Parathyroid adenoma (tissue), 2 donors: Measurements from ENCODE around the gene LAX1.
"Not testable (repeated sequence)": the region's sequence is repeated elsewhere in the genome, so short reads cannot be mapped to it uniquely, and the experiment has no call there.

Experiments
- H2AFZ ChIP-seq: fragments of 300-600 bp; sonication (generic); one replicate; pipeline ENCODE4 v1.7.0; 2017; ENCODE audit warnings: antibody characterized with exemption, mild to moderate bottlenecking
- H3K27ac ChIP-seq: fragments of 300-600 bp; sonication (generic); one replicate; pipeline ENCODE4 v1.7.0; 2017
- H3K27me3 ChIP-seq: fragments of 300-600 bp; sonication (generic); one replicate; pipeline ENCODE4 v1.7.0; 2017; ENCODE audit warnings: low read length; ENCODE audit not compliant: control insufficient read depth, insufficient read depth
- H3K36me3 ChIP-seq: fragments of 300-600 bp; sonication (generic); one replicate; pipeline ENCODE4 v1.7.0; 2017; ENCODE audit warnings: low read length; ENCODE audit not compliant: control insufficient read depth, insufficient read depth
- H3K4me1 ChIP-seq: fragments of 300-600 bp; sonication (generic); one replicate; pipeline ENCODE4 v1.7.0; 2017; ENCODE audit warnings: control low read depth
- H3K4me2 ChIP-seq: fragments of 300-600 bp; sonication (generic); one replicate; pipeline ENCODE4 v1.7.0; 2017; ENCODE audit warnings: low read length
- H3K4me3 ChIP-seq: fragments of 300-600 bp; sonication (generic); one replicate; pipeline ENCODE4 v1.7.0; 2017; ENCODE audit warnings: low read depth, low read length
- H3K79me2 ChIP-seq: fragments of 300-600 bp; sonication (generic); one replicate; pipeline ENCODE4 v1.7.0; 2017; ENCODE audit warnings: control low read depth
- H3K9ac ChIP-seq: fragments of 300-600 bp; sonication (generic); one replicate; pipeline ENCODE4 v1.7.0; 2017; ENCODE audit warnings: mild to moderate bottlenecking
- H3K9me3 ChIP-seq: fragments of 300-600 bp; sonication (generic); one replicate; pipeline ENCODE4 v1.7.0; 2017; ENCODE audit warnings: low read length; ENCODE audit not compliant: control insufficient read depth
- TF ChIP-seq, protein P1 (sequence below): fragments of 300-600 bp; sonication (generic); IDR thresholded peaks from one replicate; pipeline ENCODE4 v1.7.0; 2017; ENCODE audit warnings: antibody characterized with exemption, mild to moderate bottlenecking
- donor health status: primary hyperparathyroidism.

LAX1 gene

GRCh38 chr1:203792486-203792885 is 27.5 kb downstream of the LAX1 start:
- H3K36me3 ChIP-seq, result no peaks in the 10 kb centered on the region
- no peak overlapping the region for H3K9ac ChIP-seq
- H3K4me1 ChIP-seq, result peaks cover 5% of the 10 kb centered on the region
- TF ChIP-seq, protein P1, sequence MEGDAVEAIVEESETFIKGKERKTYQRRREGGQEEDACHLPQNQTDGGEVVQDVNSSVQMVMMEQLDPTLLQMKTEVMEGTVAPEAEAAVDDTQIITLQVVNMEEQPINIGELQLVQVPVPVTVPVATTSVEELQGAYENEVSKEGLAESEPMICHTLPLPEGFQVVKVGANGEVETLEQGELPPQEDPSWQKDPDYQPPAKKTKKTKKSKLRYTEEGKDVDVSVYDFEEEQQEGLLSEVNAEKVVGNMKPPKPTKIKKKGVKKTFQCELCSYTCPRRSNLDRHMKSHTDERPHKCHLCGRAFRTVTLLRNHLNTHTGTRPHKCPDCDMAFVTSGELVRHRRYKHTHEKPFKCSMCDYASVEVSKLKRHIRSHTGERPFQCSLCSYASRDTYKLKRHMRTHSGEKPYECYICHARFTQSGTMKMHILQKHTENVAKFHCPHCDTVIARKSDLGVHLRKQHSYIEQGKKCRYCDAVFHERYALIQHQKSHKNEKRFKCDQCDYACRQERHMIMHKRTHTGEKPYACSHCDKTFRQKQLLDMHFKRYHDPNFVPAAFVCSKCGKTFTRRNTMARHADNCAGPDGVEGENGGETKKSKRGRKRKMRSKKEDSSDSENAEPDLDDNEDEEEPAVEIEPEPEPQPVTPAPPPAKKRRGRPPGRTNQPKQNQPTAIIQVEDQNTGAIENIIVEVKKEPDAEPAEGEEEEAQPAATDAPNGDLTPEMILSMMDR, result no peak
- H3K4me2 ChIP-seq, result no peak overlapping the region
- H3K9me3 ChIP-seq, result no peaks in the 10 kb centered on the region
- H3K4me3 ChIP-seq, result no peak overlapping the region
- H3K27ac ChIP-seq, result no peak overlapping the region
- H3K79me2 ChIP-seq, result peaks cover 8% of the 10 kb centered on the region
- H3K27me3 ChIP-seq, result no peaks in the 10 kb centered on the region
- H2AFZ ChIP-seq, result no peak overlapping the region

DNA sequence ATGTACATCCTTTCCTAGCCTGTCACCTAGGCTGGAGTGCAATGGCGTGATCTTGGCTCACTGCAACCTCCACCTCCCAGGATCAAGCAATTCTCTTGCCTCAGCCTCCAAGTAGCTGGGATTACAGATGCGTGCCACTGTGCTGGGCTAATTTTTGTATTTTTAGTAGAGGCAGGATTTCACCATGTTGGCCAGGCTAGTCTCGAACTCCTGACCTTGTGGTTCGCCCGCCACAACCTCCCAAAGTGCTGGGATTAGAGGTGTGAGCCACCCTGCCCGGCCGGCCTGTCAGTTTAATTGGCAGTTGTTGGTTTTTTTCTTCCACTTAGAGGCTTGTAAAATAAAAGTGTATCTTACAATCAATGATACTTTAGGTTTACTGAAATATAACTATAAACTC is 28.6 kb downstream of the LAX1 start:
- H3K27ac ChIP-seq, H3K36me3 ChIP-seq, H2AFZ ChIP-seq, H3K4me3 ChIP-seq, H3K9me3 ChIP-seq, H3K9ac ChIP-seq, H3K4me2 ChIP-seq, H3K27me3 ChIP-seq: not testable (repeated sequence)
- peaks cover 11% of the 10 kb centered on the region for H3K4me1 ChIP-seq
- H3K79me2 ChIP-seq, result peaks cover 18% of the 10 kb centered on the region

DNA sequence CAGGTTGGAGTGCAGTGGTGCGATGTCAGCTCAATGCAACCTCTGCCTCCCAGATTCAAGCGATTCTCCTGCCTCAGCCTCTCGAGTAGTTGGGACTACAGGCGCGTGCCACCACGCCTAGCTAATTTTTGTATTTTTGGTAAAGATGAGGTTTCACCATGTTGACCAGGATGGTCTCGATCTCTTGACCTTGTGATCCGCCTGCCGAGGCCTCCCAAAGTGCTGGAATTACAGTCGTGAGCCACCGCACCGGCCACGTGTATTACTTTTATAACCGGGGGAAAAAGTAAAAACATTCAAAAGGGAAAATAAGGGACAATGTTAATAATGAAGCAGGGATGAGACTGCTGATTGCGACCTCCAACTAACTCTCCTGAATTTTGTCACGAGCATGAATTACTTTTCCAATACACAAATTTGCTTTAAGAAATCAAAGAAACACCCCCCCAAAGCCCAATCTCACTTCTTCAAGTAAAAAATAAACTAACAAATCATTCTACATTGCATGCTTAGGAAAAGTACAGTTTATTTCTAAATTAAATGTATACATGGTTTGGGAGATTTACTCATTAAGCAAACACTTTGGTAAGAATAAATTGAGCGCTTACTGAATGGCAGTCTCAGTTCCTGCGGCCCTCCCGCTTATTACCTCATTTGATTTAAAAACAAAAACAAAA is 29.9 kb downstream of the LAX1 start:
- no peaks in the 10 kb centered on the region for H3K36me3 ChIP-seq
- H3K9ac ChIP-seq, result no peak overlapping the region
- no peaks in the 10 kb centered on the region for H3K27me3 ChIP-seq
- H3K4me2 ChIP-seq, result peak overlapping the region; percentile 64
- H3K9me3 ChIP-seq, result no peaks in the 10 kb centered on the region
- TF ChIP-seq, protein P1, result no peak
- peak overlapping the region; percentile 68 for H2AFZ ChIP-seq
- H3K4me1 ChIP-seq, result peaks cover 13% of the 10 kb centered on the region
- peak overlapping the region; percentile 90 for H3K27ac ChIP-seq
- H3K4me3 ChIP-seq, result peak overlapping the region; percentile 90
- peaks cover 27% of the 10 kb centered on the region for H3K79me2 ChIP-seq

GRCh38 chr1:203795441-203796235 is 30.7 kb downstream of the LAX1 start, which contains the start of the genes ZBED6 and ZC3H11A:
TSS of gene ZBED6 (plus strand) at chr1:203795623. CDS start at chr1:203797523, 1,900 bp downstream.
TSS of gene ZC3H11A (plus strand) at chr1:203795623. CDS start at chr1:203817071, 21,448 bp downstream.
- H3K4me1 ChIP-seq, result peaks cover 13% of the 10 kb centered on the region
- no peaks in the 10 kb centered on the region for H3K27me3 ChIP-seq
- no peaks in the 10 kb centered on the region for H3K9me3 ChIP-seq
- TF ChIP-seq, protein P1, result no peak
- H3K4me2 ChIP-seq, result peak within 1 kb of the TSS; percentile 93
- peak within 1 kb of the TSS; percentile 90 for H3K4me3 ChIP-seq
- peak within 1 kb of the TSS; percentile 68 for H2AFZ ChIP-seq
- H3K27ac ChIP-seq, result peak within 1 kb of the TSS; percentile 90
- H3K36me3 ChIP-seq, result no peaks in the 10 kb centered on the region
- peaks cover 31% of the 10 kb centered on the region for H3K79me2 ChIP-seq
- H3K9ac ChIP-seq, result peak within 1 kb of the TSS; percentile 73

- TF ChIP-seq, protein P1, result no peak
- Histone ChIP-seq H3K9me3 (no peaks in the 10 kb centered on the region), H3K36me3 (no peaks in the 10 kb centered on the region), H3K27me3 (no peaks in the 10 kb centered on the region), H3K9ac (no peak overlapping the region), H2AFZ (peak overlapping the region; percentile 46), H3K4me1 (peaks cover 13% of the 10 kb centered on the region), H3K4me2 (peak overlapping the region; percentile 93), H3K4me3 (peak overlapping the region; percentile 90), H3K79me2 (peaks cover 31% of the 10 kb centered on the region), H3K27ac (peak overlapping the region; percentile 90)
These were observed 31.2 kb downstream of the LAX1 start for GRCh38 chr1:203796236-203796605.
